ENCODE data around the gene ZNF672.

Gene ZNF672

DNA sequence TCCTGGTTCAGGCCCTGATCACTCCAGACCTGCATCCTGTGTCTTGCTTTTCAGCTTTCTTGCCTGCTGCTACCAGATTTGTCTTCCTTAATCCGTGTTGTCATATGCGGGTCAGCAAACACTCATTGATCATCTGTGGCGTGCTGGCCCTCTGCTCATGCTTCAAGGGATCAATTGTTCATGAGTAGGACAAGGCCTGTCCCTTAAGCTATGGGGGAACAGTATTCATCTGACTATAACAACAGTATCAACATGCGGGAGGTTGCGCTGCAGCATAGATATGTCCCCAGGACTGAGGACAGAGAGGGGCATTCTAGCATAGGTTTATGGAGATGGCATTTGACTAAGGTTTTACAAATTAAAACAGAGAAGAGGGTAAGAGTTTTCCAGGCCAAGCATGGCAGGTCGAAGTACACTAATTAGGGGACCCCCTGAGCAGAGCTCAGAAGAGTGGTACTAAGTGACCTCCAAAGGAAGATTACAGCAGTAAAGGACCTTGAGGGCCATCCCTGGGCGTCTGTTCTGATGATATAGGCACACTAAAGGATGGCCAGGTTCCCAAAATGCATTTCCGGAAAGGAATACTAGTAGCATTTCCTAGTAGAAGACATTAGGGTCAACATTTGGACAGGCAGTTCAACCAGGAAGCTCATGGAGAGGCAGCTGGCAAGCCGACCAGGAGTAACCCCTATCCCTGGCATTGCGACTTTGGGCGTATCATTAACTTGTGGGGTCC, 811 bp upstream of the ZNF672 start:
- no peak for DNase-seq

DNA sequence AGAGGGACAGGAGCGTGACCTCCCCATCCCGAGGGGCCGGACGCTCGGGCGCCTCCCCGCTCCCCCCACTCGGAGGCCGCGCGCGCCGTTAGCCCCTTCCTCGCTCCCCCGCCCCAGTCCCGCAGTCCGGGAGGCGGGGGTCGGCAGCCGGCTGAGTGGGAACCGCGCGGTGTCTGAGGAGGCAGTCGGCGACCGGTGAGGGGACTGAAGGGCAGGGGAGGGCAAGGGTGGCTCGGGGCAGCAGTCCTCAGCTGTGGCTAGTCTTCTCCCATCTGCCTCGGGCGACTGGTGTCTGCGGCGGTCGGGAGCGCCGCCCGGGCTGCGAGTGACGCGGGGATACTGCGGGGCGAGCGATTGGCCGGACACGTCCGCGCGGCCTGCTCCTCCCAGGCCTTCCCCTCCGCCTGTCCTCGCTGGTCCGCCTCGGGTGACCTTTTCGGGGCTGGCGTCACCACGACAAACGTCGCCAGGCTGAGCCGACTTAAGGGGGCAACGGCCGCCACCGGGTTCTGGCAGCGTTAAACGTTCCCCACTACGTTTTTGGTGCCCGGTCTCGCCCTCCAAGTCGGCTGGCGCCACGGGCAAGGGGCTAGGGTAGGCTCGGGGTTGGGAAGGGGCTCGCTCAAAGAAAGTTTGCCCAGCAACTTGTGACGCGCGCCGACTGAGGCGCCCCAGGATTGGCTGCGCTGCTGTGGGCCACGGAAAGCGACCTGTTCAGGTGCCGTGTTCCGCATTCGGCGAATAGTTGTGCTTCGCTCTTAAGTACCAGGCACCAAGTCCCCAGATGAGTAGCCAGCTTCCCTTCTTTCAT, 538 bp downstream of the ZNF672 start:
- peak; percentile 90 for DNase-seq

DNA sequence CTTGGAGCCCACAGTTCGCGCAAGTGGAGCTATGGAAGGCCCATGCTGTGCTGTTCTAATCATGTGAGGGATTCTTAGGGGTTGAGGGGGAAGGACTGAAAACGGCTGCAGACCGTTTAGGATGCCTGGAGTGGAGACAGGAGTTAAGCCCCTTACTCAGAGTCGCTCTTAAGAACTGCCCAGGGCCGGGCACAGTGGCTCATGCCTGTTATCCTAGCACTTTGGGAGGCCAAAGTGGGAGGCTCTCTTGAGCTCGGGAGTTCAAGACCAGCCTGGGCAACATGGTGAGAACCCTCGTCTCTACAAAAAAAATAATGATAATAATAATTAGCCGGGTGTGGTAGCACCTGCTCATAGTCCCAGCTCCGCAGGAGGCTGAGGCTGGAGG, 1.1 kb downstream of the ZNF672 start:
- no peak for DNase-seq

DNA sequence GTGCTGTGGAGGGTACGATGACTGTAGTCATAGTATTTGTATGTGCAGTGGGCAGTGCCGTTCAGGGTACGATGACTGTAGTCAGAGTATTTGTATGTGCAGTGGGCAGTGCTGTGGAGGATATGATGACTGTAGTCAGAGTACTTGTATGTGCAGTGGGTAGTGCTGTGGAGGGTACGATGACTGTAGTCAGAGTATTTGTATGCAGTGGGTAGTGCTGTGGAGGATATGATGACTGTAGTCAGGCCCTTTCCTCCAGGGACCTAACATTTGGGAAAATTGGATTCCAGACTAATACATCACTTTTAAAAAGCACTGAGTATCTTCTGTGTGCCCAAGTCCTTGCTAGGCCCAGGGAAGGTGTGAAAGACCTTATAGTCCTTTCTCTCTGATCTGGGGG, 2.9 kb downstream of the ZNF672 start:
- no peak for DNase-seq

GRCh38 chr1:248841702-248842395, 3.8 kb downstream of the ZNF672 start:
- no peak for DNase-seq

GRCh38 chr1:248842781-248843331, 4.8 kb downstream of the ZNF672 start:
- no peak for DNase-seq

DNA sequence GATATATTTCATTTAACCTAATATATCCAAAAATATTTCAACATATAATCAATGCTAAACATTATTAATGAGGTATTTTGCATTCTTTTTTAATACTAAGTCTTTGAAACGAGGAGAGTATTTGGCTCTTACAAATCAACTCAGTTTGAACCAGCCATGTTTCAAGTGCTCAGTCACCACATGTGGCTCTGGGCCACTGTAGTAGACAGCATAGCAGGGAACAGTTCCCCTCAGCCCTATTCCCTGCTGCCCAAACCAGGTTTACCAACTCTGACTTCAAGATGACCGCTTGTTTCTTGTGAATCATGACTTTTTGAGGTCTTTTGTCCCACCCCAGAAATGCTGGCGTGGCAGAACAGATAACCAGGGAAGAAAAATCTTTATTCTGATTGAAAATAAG, 5.7 kb downstream of the ZNF672 start:
- DNase-seq, result no peak

DNA sequence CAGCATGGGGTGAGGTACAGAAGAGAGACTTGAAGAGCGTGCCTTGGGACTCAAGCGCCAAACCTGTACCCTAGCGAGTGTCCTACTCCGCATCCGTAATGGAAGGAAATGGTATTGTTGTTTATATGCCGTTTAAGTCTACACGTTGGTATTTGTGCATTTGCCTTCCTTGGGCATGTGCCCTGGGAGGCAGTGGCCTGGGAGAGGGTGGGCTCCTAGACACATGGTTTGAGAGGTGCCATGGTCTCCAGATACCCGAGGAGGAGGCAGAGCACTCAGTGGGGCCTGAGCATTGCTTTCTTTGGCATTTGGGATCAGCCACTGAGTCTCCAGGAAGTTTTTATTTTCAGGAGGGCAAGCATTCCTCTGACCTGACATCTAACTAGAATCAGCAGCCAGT, 6.5 kb downstream of the ZNF672 start:
- no peak for DNase-seq

GRCh38 chr1:248847181-248847955, 9.3 kb downstream of the ZNF672 start:
- DNase-seq, result no peak

- DNase-seq, result no peak
These were observed 10.0 kb downstream of the ZNF672 start for GRCh38 chr1:248847956-248848561.

GRCh38 chr1:248848602-248849001, 10.6 kb downstream of the ZNF672 start:
- DNase-seq, result no peak

GRCh38 chr1:248849152-248849551, 11.1 kb downstream of the ZNF672 start:
- DNase-seq, result no peak

DNA sequence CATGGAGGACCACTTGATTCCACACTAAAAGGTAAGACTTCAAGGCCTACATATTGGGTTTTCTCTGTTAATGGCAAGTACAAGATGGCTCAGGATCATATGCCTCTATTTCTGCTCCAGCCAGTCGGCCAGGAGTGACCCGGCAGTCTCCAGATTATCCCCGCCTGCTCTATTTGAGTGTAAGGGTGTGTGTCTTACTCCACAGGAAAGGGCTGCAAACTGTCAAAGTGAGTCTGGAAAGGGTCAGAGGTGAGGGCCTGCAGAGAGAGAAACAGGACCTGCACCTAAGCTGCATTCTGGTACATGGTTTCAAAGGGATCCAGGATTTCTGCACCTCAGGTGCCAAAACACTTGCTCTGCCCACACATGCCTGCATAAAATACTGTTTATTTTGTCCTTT, 11.6 kb downstream of the ZNF672 start:
- no peak for DNase-seq

DNA sequence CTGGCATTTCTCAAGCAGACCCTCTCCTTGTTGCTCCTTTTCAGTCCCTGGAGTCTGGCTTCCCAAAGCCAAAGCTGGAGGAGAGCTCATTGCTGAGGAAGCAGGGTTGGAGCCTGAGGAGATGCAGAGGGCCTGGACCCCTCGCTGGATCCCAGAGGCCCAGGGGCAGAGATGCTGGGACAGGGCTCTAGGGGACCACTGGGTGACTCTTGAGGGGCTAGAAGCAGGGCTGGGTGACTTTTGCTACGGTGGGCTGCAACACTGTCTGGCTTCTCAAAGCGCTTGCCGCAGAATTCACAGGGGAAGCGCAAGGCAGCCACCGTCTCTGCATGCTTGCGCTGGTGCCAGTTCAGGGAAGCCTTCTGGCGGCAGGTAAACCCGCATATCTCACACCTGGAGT, 12.1 kb downstream of the ZNF672 start:
- no peak for DNase-seq

- DNase-seq, result no peak
These were observed 12.7 kb downstream of the ZNF672 start for GRCh38 chr1:248850536-248851251.

DNA sequence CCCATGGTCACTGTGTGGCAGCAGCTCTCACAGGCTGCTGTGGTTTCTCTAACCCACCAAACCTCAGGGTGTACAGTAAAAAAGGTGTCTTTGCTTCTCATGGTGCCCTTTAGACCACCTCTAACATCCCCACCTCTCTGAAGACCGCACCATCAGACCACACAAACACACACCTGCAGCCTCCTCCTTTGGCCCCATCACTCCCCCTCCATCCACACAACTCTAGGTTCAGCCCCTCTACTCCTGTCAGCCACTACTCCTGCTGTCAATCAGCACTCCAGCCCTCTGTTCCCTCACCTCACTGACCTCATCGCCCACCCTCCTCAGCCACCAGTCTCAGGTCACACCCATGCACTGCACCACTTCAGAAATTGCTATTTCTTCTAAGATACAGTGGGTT, 13.4 kb downstream of the ZNF672 start:
- DNase-seq, result no peak

DNA sequence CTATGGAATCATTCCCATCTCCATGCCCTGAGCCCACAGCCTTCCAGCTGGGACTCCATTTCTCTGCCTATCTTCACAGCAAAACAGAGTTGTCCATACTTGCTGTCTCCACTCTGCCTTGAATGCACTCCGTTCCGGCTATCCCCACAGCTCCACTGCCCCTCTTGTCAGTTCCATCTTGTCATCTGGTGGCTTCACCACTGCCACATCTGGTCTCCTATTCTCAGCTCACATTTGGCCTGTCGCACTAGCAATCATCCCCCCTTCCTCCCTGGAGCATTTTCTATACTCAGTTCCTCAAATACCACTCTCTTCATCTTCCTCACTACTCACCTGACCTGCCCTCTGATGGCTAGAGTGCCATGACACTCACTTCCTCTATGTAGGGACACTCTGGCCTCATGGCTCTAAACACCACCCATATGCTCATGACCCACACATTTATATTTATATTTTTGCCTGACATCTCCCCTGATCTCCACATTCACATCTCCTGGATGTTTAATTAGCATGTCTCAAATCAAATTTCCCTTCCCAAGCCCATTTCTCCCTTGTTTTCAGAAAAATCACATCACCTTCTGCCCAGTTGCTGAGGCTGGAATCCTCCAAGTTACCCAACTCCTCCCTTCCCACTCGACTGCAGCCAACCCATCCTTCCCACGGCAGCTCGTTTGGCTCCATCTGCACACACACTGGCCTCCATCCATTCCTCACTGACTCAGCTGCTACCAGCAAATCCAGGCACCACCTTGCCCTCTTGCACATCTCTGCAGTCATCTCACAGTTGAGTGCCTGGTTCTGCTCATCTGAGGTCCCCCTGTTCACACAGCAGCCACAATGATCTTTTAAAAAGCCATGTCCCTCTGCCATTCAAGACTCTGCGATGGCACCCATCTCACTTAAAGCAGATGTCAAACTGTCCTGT, 14.7 kb downstream of the ZNF672 start:
- no peak for DNase-seq

- DNase-seq, result no peak
These were observed 15.8 kb downstream of the ZNF672 start for GRCh38 chr1:248853663-248854375.

DNA sequence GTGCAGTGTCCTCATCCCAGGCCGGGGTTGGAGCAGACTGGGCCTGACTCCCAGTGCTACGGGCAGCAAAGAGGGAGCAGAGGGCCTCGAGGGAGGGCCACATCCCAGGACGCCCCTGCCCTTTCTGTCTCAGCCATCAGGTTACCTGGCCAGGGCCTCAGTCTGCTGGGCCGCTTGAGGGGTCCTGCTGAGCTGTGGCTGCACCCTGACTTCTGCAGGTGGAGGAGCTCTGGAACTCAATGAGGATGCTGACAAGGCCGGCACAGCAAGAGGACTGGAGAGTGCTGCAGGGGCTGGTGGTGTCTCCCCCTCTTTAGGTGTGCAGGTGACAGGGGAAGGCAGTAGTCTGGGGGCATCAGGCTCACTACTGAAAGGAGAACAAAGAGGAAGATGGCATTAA, 17.6 kb downstream of the ZNF672 start:
- DNase-seq, result no peak

GRCh38 chr1:248856176-248856575, 18.2 kb downstream of the ZNF672 start:
- DNase-seq, result no peak
